ENCODE measurements around the gene HLA-DOB.

Gene HLA-DOB

DNA sequence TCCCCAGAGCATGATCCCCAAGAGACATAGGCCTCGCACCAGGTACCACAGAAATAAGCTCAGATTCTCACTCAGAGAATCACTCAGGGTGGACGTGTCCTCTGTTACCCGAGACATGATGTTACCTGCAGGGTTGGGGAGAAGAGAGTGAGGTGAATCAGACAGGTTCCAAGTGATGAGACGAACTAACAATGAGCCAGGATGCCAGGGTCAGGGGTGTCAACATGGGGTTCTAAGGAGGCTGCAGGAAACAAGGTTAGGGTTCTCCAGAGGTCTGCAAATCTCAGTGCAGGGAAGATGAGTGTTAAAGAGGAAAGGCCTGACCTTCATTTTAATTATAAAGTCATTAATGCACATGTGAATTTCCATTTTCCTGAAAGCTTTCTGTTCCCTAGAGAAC is 34.2 kb upstream of the HLA-DOB start:
- no peak for DNase-seq (ENCODE audit: low read depth)
- H3K4me3 ChIP-seq (ENCODE audit: low read depth, low read length) = no peak overlapping the region
- TF ChIP-seq, protein P1, sequence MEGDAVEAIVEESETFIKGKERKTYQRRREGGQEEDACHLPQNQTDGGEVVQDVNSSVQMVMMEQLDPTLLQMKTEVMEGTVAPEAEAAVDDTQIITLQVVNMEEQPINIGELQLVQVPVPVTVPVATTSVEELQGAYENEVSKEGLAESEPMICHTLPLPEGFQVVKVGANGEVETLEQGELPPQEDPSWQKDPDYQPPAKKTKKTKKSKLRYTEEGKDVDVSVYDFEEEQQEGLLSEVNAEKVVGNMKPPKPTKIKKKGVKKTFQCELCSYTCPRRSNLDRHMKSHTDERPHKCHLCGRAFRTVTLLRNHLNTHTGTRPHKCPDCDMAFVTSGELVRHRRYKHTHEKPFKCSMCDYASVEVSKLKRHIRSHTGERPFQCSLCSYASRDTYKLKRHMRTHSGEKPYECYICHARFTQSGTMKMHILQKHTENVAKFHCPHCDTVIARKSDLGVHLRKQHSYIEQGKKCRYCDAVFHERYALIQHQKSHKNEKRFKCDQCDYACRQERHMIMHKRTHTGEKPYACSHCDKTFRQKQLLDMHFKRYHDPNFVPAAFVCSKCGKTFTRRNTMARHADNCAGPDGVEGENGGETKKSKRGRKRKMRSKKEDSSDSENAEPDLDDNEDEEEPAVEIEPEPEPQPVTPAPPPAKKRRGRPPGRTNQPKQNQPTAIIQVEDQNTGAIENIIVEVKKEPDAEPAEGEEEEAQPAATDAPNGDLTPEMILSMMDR (conservative IDR thresholded peaks at IDR 0.05; ENCODE audit: low read depth, low read length) = no peak

GRCh38 chr6:32849126-32849525 is 32.3 kb upstream of the HLA-DOB start:
- no peak for DNase-seq (ENCODE audit: low read depth)
- TF ChIP-seq, protein P1 (conservative IDR thresholded peaks at IDR 0.05; ENCODE audit: low read depth, low read length) = no peak
- no peak overlapping the region for H3K4me3 ChIP-seq (ENCODE audit: low read depth, low read length)

DNA sequence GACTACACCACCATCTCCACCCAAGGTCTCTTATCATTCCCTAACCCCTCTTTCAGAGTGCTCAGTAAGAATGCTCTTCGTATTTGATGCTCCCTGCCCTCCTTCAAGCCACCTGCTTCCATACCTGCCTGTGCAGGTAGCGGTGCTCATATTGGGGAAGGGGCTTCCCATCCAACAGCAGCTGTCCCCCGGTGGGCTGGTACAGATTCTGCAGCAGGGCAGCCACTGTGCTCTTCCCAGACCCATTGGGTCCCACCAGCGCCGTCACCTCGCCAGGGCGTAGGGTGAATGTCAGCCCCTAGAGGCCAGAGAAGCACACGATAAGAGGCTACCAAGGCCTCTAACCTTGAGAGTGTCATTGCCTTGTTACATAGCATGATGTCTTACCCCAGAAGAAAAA is 31.0 kb upstream of the HLA-DOB start:
- TF ChIP-seq, protein P1 (conservative IDR thresholded peaks at IDR 0.05; ENCODE audit: low read depth, low read length) = no peak
- no peak for DNase-seq (ENCODE audit: low read depth)

DNA sequence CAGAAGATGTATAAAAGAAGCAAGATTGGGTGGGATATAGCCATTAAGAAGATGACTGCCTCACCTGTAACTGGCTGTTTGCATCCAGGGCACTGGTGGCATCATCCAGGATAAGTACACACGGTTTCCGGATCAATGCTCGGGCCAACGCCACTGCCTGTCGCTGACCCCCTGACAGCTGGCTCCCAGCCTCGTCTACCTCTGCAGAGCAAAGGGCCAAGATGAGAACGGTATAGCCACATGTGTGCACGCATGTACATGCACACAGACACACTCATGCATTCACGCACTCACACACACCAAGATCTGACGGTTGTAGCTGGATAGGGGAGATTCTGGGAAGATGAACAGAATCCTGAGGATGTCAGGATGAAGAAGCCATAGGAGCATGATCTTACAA is 30.2 kb upstream of the HLA-DOB start:
- H3K4me3 ChIP-seq (ENCODE audit: low read depth, low read length) = no peak overlapping the region
- TF ChIP-seq, protein P1 (conservative IDR thresholded peaks at IDR 0.05; ENCODE audit: low read depth, low read length) = no peak
- no peak for DNase-seq (ENCODE audit: low read depth)

More for the DNA sequence above, 31.0 kb upstream of the HLA-DOB start:
- no peak overlapping the region for H3K4me3 ChIP-seq (ENCODE audit: low read depth, low read length)

GRCh38 chr6:32845384-32845884 is 28.6 kb upstream of the HLA-DOB start:
- no peak for DNase-seq (ENCODE audit: low read depth)
- H3K4me3 ChIP-seq (ENCODE audit: low read depth, low read length) = no peak overlapping the region
- TF ChIP-seq, protein P1 (conservative IDR thresholded peaks at IDR 0.05; ENCODE audit: low read depth, low read length) = no peak

DNA sequence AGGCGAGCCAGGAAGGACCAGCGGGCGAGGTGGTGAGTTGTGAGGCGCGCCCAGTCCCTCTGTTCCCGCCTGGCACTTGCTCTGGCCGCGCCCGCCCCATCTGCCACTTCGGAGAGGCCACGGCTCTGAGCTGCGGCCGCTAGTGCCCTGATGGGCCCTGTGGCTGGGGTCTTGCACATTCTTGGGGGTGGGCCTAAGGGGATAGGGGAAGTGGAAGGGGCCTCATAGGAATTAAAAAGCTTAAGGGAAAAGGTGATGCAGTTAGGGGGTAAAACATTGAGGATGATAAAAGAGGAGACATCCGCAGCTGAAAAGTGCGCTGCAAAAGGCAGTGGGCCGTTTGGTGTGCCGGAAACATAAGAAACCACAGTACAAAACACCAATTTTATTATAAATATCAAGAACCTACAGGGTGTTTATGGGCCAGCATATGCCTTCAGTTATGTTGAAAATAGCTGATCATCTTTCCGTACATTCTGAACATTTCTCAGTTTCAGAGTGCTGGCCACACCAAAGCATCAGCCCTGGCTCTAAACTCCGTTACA is 28.1 kb upstream of the HLA-DOB start:
- TF ChIP-seq, protein P1 (conservative IDR thresholded peaks at IDR 0.05; ENCODE audit: low read depth, low read length) = no peak
- DNase-seq (ENCODE audit: low read depth) = no peak
- H3K4me3 ChIP-seq (ENCODE audit: low read depth, low read length) = peak overlapping the region; percentile 90

All from choroid plexus epithelial cell (primary cell).